IMR-90 (cell line): ENCODE results near the gene TSN. TPM values are rescaled to one million over a fixed set of nuclear protein-coding genes. Genes with fewer than 3 reads are reported as not detected.

Experiments used
- ATAC-seq: fragments of 200-7000 bp; cut with Tn5 transposase; 2 replicates; pipeline ENCODE4 v1.9.1; 2020; ENCODE audit warnings: low read depth, mild to moderate bottlenecking, moderate library complexity
- BruUV-seq: library from RNA; stranded (reverse); fragments of 400-500 nt; replicated peaks from 2 replicates; lab custom pipeline; 2021; lab: Mats Ljungman, UMichigan
- CTCF ChIA-PET: fragments of 300-600 bp; formaldehyde crosslinking; extraction: SDS; loops from one replicate; lab custom pipeline; 2021; ENCODE audit warnings: antibody characterized with exemption; lab: Yijun Ruan, JAX
- POLR2A ChIA-PET: fragments of 300-600 bp; sonication (Branson Sonifier 250); formaldehyde crosslinking; loops from one replicate; lab custom pipeline; 2022; ENCODE audit warnings: antibody characterized with exemption; ENCODE audit not compliant: unreplicated experiment; lab: Charles Lee
- DNase-seq: peaks from one replicate; pipeline ENCODE4 v3.0.0; 2013
- H2AFZ ChIP-seq: replicated peaks from 2 replicates; pipeline ENCODE3; 2013; ENCODE audit warnings: low read length, mild to moderate bottlenecking; ENCODE audit not compliant: poor library complexity
- H2AK5ac ChIP-seq: 2 replicates; pipeline ENCODE4 v1.6.1; 2013; ENCODE audit warnings: low read depth, low read length, inconsistent platforms
- H2AK9ac ChIP-seq: replicated peaks from 2 replicates; pipeline ENCODE3; 2013; ENCODE audit warnings: mild to moderate bottlenecking, low read depth, low read length, moderate library complexity; ENCODE audit not compliant: poor library complexity
- H2BK120ac ChIP-seq: 2 replicates; pipeline ENCODE4 v1.6.1; 2013; ENCODE audit warnings: low read depth, low read length, inconsistent platforms
- H2BK15ac ChIP-seq: 3 replicates; pipeline ENCODE4 v1.6.1; 2013; ENCODE audit warnings: low read depth, low read length, inconsistent platforms
- H2BK20ac ChIP-seq: 2 replicates; pipeline ENCODE4 v1.6.1; 2013; ENCODE audit warnings: low read depth, mild to moderate bottlenecking, inconsistent platforms, low read length, moderate library complexity
- H2BK5ac ChIP-seq: 2 replicates; pipeline ENCODE4 v1.6.1; 2013; ENCODE audit warnings: mild to moderate bottlenecking, low read depth, low read length, inconsistent platforms; ENCODE audit not compliant: poor library complexity, severe bottlenecking
- H3K14ac ChIP-seq: replicated peaks from 2 replicates; pipeline ENCODE4 v1.6.1; 2013; ENCODE audit warnings: low read depth, low read length, inconsistent platforms
- H3K18ac ChIP-seq: 2 replicates; pipeline ENCODE4 v1.6.1; 2013; ENCODE audit warnings: low read depth, low read length, control low read depth
- H3K23ac ChIP-seq: 2 replicates; pipeline ENCODE4 v1.6.1; 2013; ENCODE audit warnings: low read depth, low read length, inconsistent platforms
- H3K27ac ChIP-seq: 2 replicates; pipeline ENCODE4 v1.5.1; 2013; ENCODE audit warnings: mild to moderate bottlenecking, control low read depth, low read length; ENCODE audit not compliant: insufficient read depth
- H3K27me3 ChIP-seq: 2 replicates; pipeline ENCODE4 v1.6.1; 2013; ENCODE audit warnings: low read length; ENCODE audit not compliant: control insufficient read depth, insufficient read depth
- H3K36me3 ChIP-seq: 2 replicates; pipeline ENCODE4 v1.6.1; 2013; ENCODE audit warnings: low read length, mixed read lengths; ENCODE audit not compliant: control insufficient read depth, insufficient read depth
- H3K4ac ChIP-seq: 2 replicates; pipeline ENCODE4 v1.6.1; 2013; ENCODE audit warnings: low read depth, low read length, inconsistent platforms
- H3K4me1 ChIP-seq: 2 replicates; pipeline ENCODE4 v1.6.1; 2013; ENCODE audit warnings: low read length, mixed read lengths; ENCODE audit not compliant: control insufficient read depth, insufficient read depth
- H3K4me2 ChIP-seq: 2 replicates; pipeline ENCODE4 v1.6.1; 2013; ENCODE audit warnings: low read depth, mild to moderate bottlenecking, control low read depth, low read length, moderate library complexity
- H3K4me3 ChIP-seq: 2 replicates; pipeline ENCODE4 v1.5.1; 2013; ENCODE audit warnings: low read depth, mild to moderate bottlenecking, control low read depth, low read length, moderate library complexity; ENCODE audit not compliant: insufficient read depth
- H3K56ac ChIP-seq: 2 replicates; pipeline ENCODE4 v1.6.1; 2013; ENCODE audit warnings: low read length, inconsistent platforms; ENCODE audit not compliant: insufficient read depth; ENCODE audit errors: extremely low read depth
- H3K79me1 ChIP-seq, 2 experiments: 2 replicates each; pipeline ENCODE4 v1.6.1; 2013; ENCODE audit warnings: low read length in 2 of 2, inconsistent platforms in 1 of 2, low read depth in 1 of 2
- H3K9ac ChIP-seq: 2 replicates; pipeline ENCODE4 v1.6.1; 2013; ENCODE audit warnings: low read depth, low read length, control low read depth
- H3K9me1 ChIP-seq: 2 replicates; pipeline ENCODE4 v1.6.1; 2013; ENCODE audit warnings: low read length, inconsistent platforms; ENCODE audit not compliant: insufficient read depth
- H3K9me3 ChIP-seq: 2 replicates; pipeline ENCODE4 v1.6.1; 2013; ENCODE audit warnings: low read length; ENCODE audit not compliant: control insufficient read depth, insufficient read depth
- H4K20me1 ChIP-seq: 2 replicates; pipeline ENCODE4 v1.6.1; 2013; ENCODE audit warnings: low read length, inconsistent platforms; ENCODE audit not compliant: insufficient read depth
- H4K5ac ChIP-seq: 2 replicates; pipeline ENCODE4 v1.6.1; 2013; ENCODE audit warnings: mild to moderate bottlenecking, low read depth, low read length, control low read depth
- H4K8ac ChIP-seq, 2 experiments: 2 replicates each; pipeline ENCODE4 v1.6.1; 2013; ENCODE audit warnings: low read depth in 2 of 2, low read length in 2 of 2, control low read depth in 1 of 2, inconsistent platforms in 1 of 2
- H4K91ac ChIP-seq: 2 replicates; pipeline ENCODE4 v1.6.1; 2013; ENCODE audit warnings: low read depth, low read length, inconsistent platforms; ENCODE audit not compliant: insufficient read depth
- ELK1 ChIP-seq: fragments of 150-350 bp; IDR thresholded peaks from 2 replicates; pipeline ENCODE4 v1.6.1; 2016; ENCODE audit warnings: low read depth, mild to moderate bottlenecking, low read length, moderate library complexity, borderline replicate concordance
- FOS ChIP-seq: fragments of 150-350 bp; IDR thresholded peaks from 2 replicates; pipeline ENCODE4 v1.6.1; 2016; ENCODE audit warnings: low read depth, low read length
- WGBS, 2 experiments: methylation state at CpG; one replicate each; pipeline versions ENCODE4 v1.1.5 to v1.1.7; 2013; ENCODE audit warnings: missing lambda C conversion rate in 2 of 2; ENCODE audit not compliant: insufficient read length in 1 of 2; ENCODE audit errors: extremely low coverage in 2 of 2; 5-methylcytosine and 5-hydroxymethylcytosine counted together
- dilution Hi-C: fragments of 300-500 bp; cut with HindIII; formaldehyde crosslinking; loops from one replicate; pipeline ENCODE4 v1.14.3; 2018; ENCODE audit warnings: low sequenced_read_pairs; ENCODE audit not compliant: unreplicated experiment
- in situ Hi-C: fragments of 300-500 bp; cut with MboI; formaldehyde crosslinking; loops from 3 replicates; pipeline ENCODE4 v1.14.3; 2019; ENCODE audit warnings: low sequenced_read_pairs, inconsistent platforms, mixed read lengths
- intact Hi-C: fragments of 100-400 bp; cut with micrococcal nuclease; formaldehyde crosslinking; loops from 2 replicates; pipeline ENCODE4 v1.10.0; 2022
- polyA plus RNA-seq, 3 experiments: library from polyadenylated mRNA; depleted of rRNA; stranded (reverse); fragments of >200 nt; gene quantifications; 2 replicates each; pipeline ENCODE4 v1.2.3, GENCODE V29; 2012; ENCODE audit warnings: low replicate concordance in 1 of 3
- total RNA-seq: library from RNA; depleted of rRNA; stranded (reverse); fragments of >200 nt; gene quantifications from 2 replicates; pipeline ENCODE4 v1.2.3, GENCODE V29; 2012

TSN gene
- total and polyA plus RNA-seq, 2 of the 4 experiments (the other 2 are of a cell fraction): 31.0 to 56.3 TPM

DNA sequence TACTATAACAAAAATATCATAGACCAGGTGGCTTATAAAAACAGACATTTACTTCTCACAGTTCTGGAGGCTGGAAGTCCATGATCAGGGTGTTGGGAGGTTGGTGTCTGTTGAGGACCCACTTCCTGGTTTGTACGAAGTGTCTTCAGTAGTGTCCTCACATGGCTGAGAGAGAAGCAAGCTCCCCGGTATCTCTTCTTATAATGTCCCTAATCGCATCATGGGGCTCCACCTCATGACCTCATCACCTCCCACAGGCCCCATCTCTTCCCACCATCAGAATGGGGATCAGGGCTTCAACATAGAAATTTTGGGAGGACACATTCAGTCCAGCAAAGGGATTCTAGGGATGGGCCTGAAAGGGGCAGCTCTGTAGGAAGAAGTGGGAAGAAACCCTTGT is 14.0 kb upstream of the TSN start:
- ChIA-PET CTCF (no interaction called here), POLR2A (no interaction called here)
- H3K9me3 ChIP-seq: no peaks in the 10 kb centered on the region
- no TSS peak for BruUV-seq
- no peak overlapping the region for H3K4me3 ChIP-seq
- H3K27me3 ChIP-seq: peaks cover 3% of the 10 kb centered on the region; the same call in 1 of the 2 replicates
- no peak overlapping the region for H2BK20ac ChIP-seq
- no peak overlapping the region for H2BK15ac ChIP-seq
- H4K20me1 ChIP-seq: no peaks in the 10 kb centered on the region
- peaks cover 2% of the 10 kb centered on the region in 2 experiments; a peak in 2 of 4 replicates for H3K79me1 ChIP-seq
- no peak overlapping the region for H3K18ac ChIP-seq
- H3K14ac ChIP-seq: no peak overlapping the region
- DNase-seq: no peak
- no peak overlapping the region for H4K91ac ChIP-seq
- TF ChIP-seq ELK1 (no peak), FOS (no peak)
- H3K4ac ChIP-seq: no peak overlapping the region
- H2AK9ac ChIP-seq: no peak overlapping the region
- H3K56ac ChIP-seq: no peak overlapping the region
- no peak overlapping the region for H2BK120ac ChIP-seq
- no peak overlapping the region for H4K5ac ChIP-seq
- no peaks in the 10 kb centered on the region for H3K9me1 ChIP-seq
- H3K9ac ChIP-seq: no peak overlapping the region
- WGBS, 2 experiments: no CpG with 5 or more reads among the region's 3 CpGs
- no peaks in the 10 kb centered on the region for H3K36me3 ChIP-seq
- no peak overlapping the region for H3K27ac ChIP-seq
- intact Hi-C loops (loop anchor here (10.0 kb wide), 1 partner anchor 647 kb away; no protein-coding TSS in a partner anchor), in situ Hi-C loops (loop anchor here (25.0 kb wide), 1 partner anchor 654 kb away; no protein-coding TSS in a partner anchor), dilution Hi-C loops (no loop called here)
- H3K4me2 ChIP-seq: no peak overlapping the region
- no peak overlapping the region for H2BK5ac ChIP-seq
- H4K8ac ChIP-seq: no peak overlapping the region
- no peaks in the 10 kb centered on the region for H3K4me1 ChIP-seq
- no peak overlapping the region for H2AFZ ChIP-seq
- no peak for ATAC-seq
- H2AK5ac ChIP-seq: no peak overlapping the region
- H3K23ac ChIP-seq: no peak overlapping the region
